Upper lobe of right lung (tissue), 1 donor: ENCODE measurements around the gene MROH8. TPM values are rescaled to one million over a fixed set of nuclear protein-coding genes. Genes with fewer than 3 reads are reported as not detected.

ENCODE experiments used
- ATAC-seq: fragments of 200-7000 bp; cut with Tn5 transposase; one replicate; pipeline ENCODE4 v1.9.1; 2020; ENCODE audit warnings: mild to moderate bottlenecking, moderate library complexity
- DNase-seq: peaks from one replicate; pipeline ENCODE4 v3.0.0-alpha.2; 2020
- H3K27ac ChIP-seq: fragments of 200-600 bp; one replicate; pipeline ENCODE4 v1.8.0; 2022
- H3K27me3 ChIP-seq: fragments of 200-600 bp; one replicate; pipeline ENCODE4 v1.8.0; 2022; ENCODE audit warnings: mild to moderate bottlenecking
- H3K36me3 ChIP-seq: fragments of 200-600 bp; one replicate; pipeline ENCODE4 v1.8.0; 2022
- H3K4me1 ChIP-seq: fragments of 200-600 bp; one replicate; pipeline ENCODE4 v1.8.0; 2022
- H3K4me3 ChIP-seq: fragments of 200-600 bp; one replicate; pipeline ENCODE4 v1.8.0; 2022; ENCODE audit warnings: mild to moderate bottlenecking
- H3K9me3 ChIP-seq: fragments of 200-600 bp; one replicate; pipeline ENCODE4 v1.8.0; 2022
- CTCF ChIP-seq: fragments of 200-600 bp; IDR thresholded peaks from one replicate; pipeline ENCODE4 v1.8.0; 2022; ENCODE audit warnings: antibody characterized with exemption
- intact Hi-C: fragments of 100-400 bp; cut with DNase I; formaldehyde crosslinking; loops from one replicate; pipeline ENCODE4 v1.11.0; 2022
- total RNA-seq: library from RNA; stranded (reverse); fragmentation: NEBNext Ultra II Directional; extraction: Animal tissue kit (Norgen Biotek cat#: 25700); gene quantifications from one replicate; pipeline ENCODE4 v1.2.1, GENCODE V29; 2021
- donor health status: DM: no; HTN: yes; CAD: no; lungs with severe emphysema.

MROH8 gene
- total RNA-seq, 1 donor from 2014 or later = 1.5 TPM

- intact Hi-C loops = loop anchor here (10.0 kb wide), 1 partner anchor 336 kb away; no protein-coding TSS in a partner anchor
- Histone ChIP-seq H3K4me3 (no peak overlapping the region), H3K4me1 (peaks cover 20% of the 10 kb centered on the region), H3K27ac (no peak overlapping the region), H3K27me3 (no peaks in the 10 kb centered on the region), H3K36me3 (peaks cover 63% of the 10 kb centered on the region), H3K9me3 (no peaks in the 10 kb centered on the region)
- DNase-seq (no peak), ATAC-seq (peak; percentile 30)
- TF ChIP-seq CTCF = no peak
Measured at GRCh38 chr20:37198932-37199660, 19.7 kb upstream of the MROH8 start.

- no peak for TF ChIP-seq CTCF
- Histone ChIP-seq H3K27me3 (no peaks in the 10 kb centered on the region), H3K4me1 (peaks cover 33% of the 10 kb centered on the region), H3K36me3 (peaks cover 28% of the 10 kb centered on the region), H3K9me3 (no peaks in the 10 kb centered on the region), H3K4me3 (no peak overlapping the region), H3K27ac (no peak overlapping the region)
- DNase-seq (no peak), ATAC-seq (no peak)
- intact Hi-C loops = loop anchor here (10.0 kb wide), 1 partner anchor 340 kb away; no protein-coding TSS in a partner anchor
Measured at GRCh38 chr20:37194621-37195417, 15.5 kb upstream of the MROH8 start.

GRCh38 chr20:37193821-37194220, 14.5 kb upstream of the MROH8 start:
- DNase-seq (no peak), ATAC-seq (no peak)
- H3K27ac ChIP-seq = no peak overlapping the region
- no peaks in the 10 kb centered on the region for H3K9me3 ChIP-seq
- peaks cover 33% of the 10 kb centered on the region for H3K4me1 ChIP-seq
- H3K36me3 ChIP-seq = peaks cover 21% of the 10 kb centered on the region
- intact Hi-C loops = loop anchor here (10.0 kb wide), 1 partner anchor 341 kb away; no protein-coding TSS in a partner anchor
- TF ChIP-seq CTCF = no peak
- no peak overlapping the region for H3K4me3 ChIP-seq
- H3K27me3 ChIP-seq = no peaks in the 10 kb centered on the region

- ATAC-seq = no peak
- intact Hi-C loops = loop anchor here (10.0 kb wide), 1 partner anchor 342 kb away; no protein-coding TSS in a partner anchor
- H3K36me3 ChIP-seq = peaks cover 16% of the 10 kb centered on the region
Measured at GRCh38 chr20:37193226-37193625, 13.9 kb upstream of the MROH8 start.

More at GRCh38 chr20:37193226-37193625, 13.9 kb upstream of the MROH8 start:
- Histone ChIP-seq H3K4me3 (no peak overlapping the region), H3K27ac (no peak overlapping the region), H3K4me1 (peaks cover 33% of the 10 kb centered on the region), H3K9me3 (no peaks in the 10 kb centered on the region), H3K27me3 (no peaks in the 10 kb centered on the region)
- DNase-seq = no peak
- no peak for TF ChIP-seq CTCF
